ENCODE results near the gene MAOA. TPM values are rescaled to one million over a fixed set of nuclear protein-coding genes. Genes with fewer than 3 reads are reported as not detected.

Gene MAOA
- total and polyA plus RNA-seq, 2 donors (not counting 3 experiments of a cell fraction or from before 2014, with no cell fraction given), result 12.6 to 23.5 TPM

GRCh38 chrX:43728002-43728401, 71.9 kb downstream of the MAOA start:
- CTCF ChIA-PET, result no interaction called here
- BruUV-seq (replicated peaks), result no TSS peak

GRCh38 chrX:43728966-43729365, 72.9 kb downstream of the MAOA start:
- TF ChIP-seq FOS (IDR thresholded peaks at IDR 0.05; ENCODE audit: borderline replicate concordance, insufficient read depth, low read length) (no peak), MYC (IDR thresholded peaks at IDR 0.05; ENCODE audit: low read depth, low read length) (no peak), CTCF (IDR thresholded peaks at IDR 0.05; ENCODE audit: extremely low read depth in 1 of 2, insufficient read depth in 1 of 2, low read depth in 1 of 2, low read length in 2 of 2) (no peak)
- Histone ChIP-seq H3K36me3 (ENCODE audit: control insufficient read depth in 2 of 2, extremely low read depth in 1 of 2, insufficient read depth in 2 of 2, low read length in 2 of 2) (no peaks in the 10 kb centered on the region), H3K4me2 (ENCODE audit: insufficient read depth, low read length) (no peak overlapping the region), H4K20me1 (replicated peaks; ENCODE audit: control insufficient read depth, extremely low read depth, insufficient read depth, low read length) (no peaks in the 10 kb centered on the region), H3K27me3 (ENCODE audit: control insufficient read depth in 2 of 2, insufficient read depth in 2 of 2, low read length in 2 of 2) (no peaks in the 10 kb centered on the region), H3K79me2 (ENCODE audit: control insufficient read depth, insufficient read depth, low read length) (no peaks in the 10 kb centered on the region), H3K27ac (ENCODE audit: insufficient read depth, low read depth, low read length) (no peak overlapping the region), H3K4me3 (replicated peaks in 1 of 3; ENCODE audit: insufficient read depth in 1 of 3, low read depth in 1 of 3, low read length in 3 of 3) (no peak overlapping the region), H2AFZ (ENCODE audit: low read depth, low read length) (no peak overlapping the region), H3K9me3 (replicated peaks; ENCODE audit: control insufficient read depth, insufficient read depth, low read length) (no peaks in the 10 kb centered on the region), H3K9me1 (replicated peaks; ENCODE audit: control insufficient read depth, extremely low read depth, insufficient read depth, low read length) (no peaks in the 10 kb centered on the region), H3K4me1 (ENCODE audit: control insufficient read depth, extremely low read depth, insufficient read depth, low read length) (no peaks in the 10 kb centered on the region), H3K9ac (replicated peaks; ENCODE audit: extremely low read depth, insufficient read depth, low read length) (no peak overlapping the region)
- intact Hi-C loops (cut with micrococcal nuclease) (no loop called here), dilution Hi-C loops (cut with MboI; ENCODE audit: extremely low pct_ligation_motif_present, low sequenced_read_pairs) (no loop called here)
- no TSS peak for BruUV-seq (replicated peaks)
- peak; percentile 21 for FAIRE-seq
- DNase-seq (ENCODE audit: low read depth, low spot score), result no peak
- ChIA-PET POLR2A (no interaction called here), CTCF (no interaction called here)

More at GRCh38 chrX:43728002-43728401, 71.9 kb downstream of the MAOA start:
- no peaks in the 10 kb centered on the region for H3K79me2 ChIP-seq (ENCODE audit: control insufficient read depth, insufficient read depth, low read length)
- dilution Hi-C loops (cut with MboI; ENCODE audit: extremely low pct_ligation_motif_present, low sequenced_read_pairs), result no loop called here
- no peak overlapping the region for H3K4me3 ChIP-seq (replicated peaks in 1 of 3; ENCODE audit: insufficient read depth in 1 of 3, low read depth in 1 of 3, low read length in 3 of 3)
- H3K4me1 ChIP-seq (ENCODE audit: control insufficient read depth, extremely low read depth, insufficient read depth, low read length), result no peaks in the 10 kb centered on the region
- FAIRE-seq (no peak), DNase-seq (ENCODE audit: low read depth, low spot score) (no peak)
- no peak overlapping the region for H3K4me2 ChIP-seq (ENCODE audit: insufficient read depth, low read length)
- TF ChIP-seq MAX (IDR thresholded peaks at IDR 0.05; ENCODE audit: insufficient read depth, insufficient read length), result no peak
- POLR2A ChIA-PET, result no interaction called here
- H3K36me3 ChIP-seq (ENCODE audit: control insufficient read depth in 2 of 2, extremely low read depth in 1 of 2, insufficient read depth in 2 of 2, low read length in 2 of 2), result no peaks in the 10 kb centered on the region
- no peak overlapping the region for H2AFZ ChIP-seq (ENCODE audit: low read depth, low read length)
- no peaks in the 10 kb centered on the region for H3K9me3 ChIP-seq (replicated peaks; ENCODE audit: control insufficient read depth, insufficient read depth, low read length)
- intact Hi-C loops (cut with micrococcal nuclease), result no loop called here
- H3K9ac ChIP-seq (replicated peaks; ENCODE audit: extremely low read depth, insufficient read depth, low read length), result no peak overlapping the region
- H3K27me3 ChIP-seq (ENCODE audit: control insufficient read depth in 2 of 2, insufficient read depth in 2 of 2, low read length in 2 of 2), result no peaks in the 10 kb centered on the region
- H4K20me1 ChIP-seq (replicated peaks; ENCODE audit: control insufficient read depth, extremely low read depth, insufficient read depth, low read length), result no peaks in the 10 kb centered on the region
- H3K9me1 ChIP-seq (replicated peaks; ENCODE audit: control insufficient read depth, extremely low read depth, insufficient read depth, low read length), result no peaks in the 10 kb centered on the region
- H3K27ac ChIP-seq (ENCODE audit: insufficient read depth, low read depth, low read length), result no peak overlapping the region
